Nephron (organoid): ENCODE results near the gene JAG1.

Experiments
- H3K27ac Mint-ChIP-seq, 3 experiments: 2 replicates each; pipeline ENCODE4 v1.8.0; 2020; ENCODE audit warnings: mixed read lengths in 3 of 3, mild to moderate bottlenecking in 2 of 3, moderate library complexity in 1 of 3
- H3K27me3 Mint-ChIP-seq: 2 replicates; pipeline ENCODE4 v1.8.0; 2021; ENCODE audit warnings: low read depth, mild to moderate bottlenecking, moderate library complexity, mixed read lengths
- H3K36me3 Mint-ChIP-seq: 2 replicates; pipeline ENCODE4 v1.8.0; 2020; ENCODE audit warnings: low read depth, mixed read lengths
- H3K4me1 Mint-ChIP-seq: 2 replicates; pipeline ENCODE4 v1.8.0; 2020; ENCODE audit warnings: mixed read lengths
- H3K4me3 Mint-ChIP-seq, 3 experiments: 2 replicates each; pipeline ENCODE4 v1.8.0; 2020; ENCODE audit warnings: mild to moderate bottlenecking in 3 of 3, mixed read lengths in 3 of 3, moderate library complexity in 2 of 3
- H3K9me3 Mint-ChIP-seq: 2 replicates; pipeline ENCODE4 v1.8.0; 2020; ENCODE audit warnings: mixed read lengths
- TF ChIP-seq, protein P1 (sequence below), 3 experiments: fragments of 200-600 bp; sonication (generic); IDR thresholded peaks; one replicate each; pipeline ENCODE4 v1.5.0; 2021; ENCODE audit warnings: antibody characterized with exemption in 3 of 3; ENCODE audit not compliant: unreplicated experiment in 3 of 3

The JAG1 gene

DNA sequence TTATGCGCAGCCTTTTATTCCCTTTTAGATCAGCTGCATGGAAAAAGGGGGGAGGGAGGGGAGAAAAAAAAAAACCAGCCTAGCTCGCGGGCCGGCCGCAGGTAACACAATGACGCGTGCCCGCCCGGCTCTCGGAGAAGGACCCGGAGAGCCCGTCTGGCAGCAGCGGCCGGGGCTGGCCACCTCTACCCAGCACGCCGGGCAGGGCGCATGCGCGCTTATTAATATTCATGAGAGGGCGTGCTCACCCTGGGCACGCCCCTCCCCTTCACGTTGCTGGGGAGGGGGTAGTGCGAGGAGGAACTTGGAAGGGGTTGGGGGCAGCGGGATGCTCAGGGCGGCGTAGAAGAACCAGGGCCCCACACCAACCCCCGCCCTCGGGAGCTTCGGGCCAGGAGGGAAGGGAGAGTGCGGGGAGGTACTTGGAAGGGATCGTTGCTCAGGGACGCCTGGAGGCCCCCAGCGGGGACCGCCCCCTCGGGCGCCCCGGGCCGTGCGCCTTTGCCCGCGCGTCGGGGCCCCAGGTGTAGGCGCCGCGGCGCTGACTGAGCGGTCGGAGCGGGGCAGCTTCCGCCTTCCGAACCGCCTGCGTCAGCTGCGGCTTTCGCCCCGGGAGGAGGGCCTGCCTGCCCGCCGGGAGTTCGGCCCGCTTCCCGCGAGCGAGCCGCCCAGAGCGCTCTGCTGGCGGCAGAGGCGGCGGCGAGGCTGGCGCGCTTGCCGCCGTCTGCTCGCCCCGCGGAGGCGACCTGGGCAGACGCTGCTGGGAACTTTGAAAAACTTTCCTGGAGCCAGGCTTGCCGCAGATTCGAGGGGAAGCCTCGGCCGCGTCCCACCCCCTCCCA, at the start of gene JAG1:
Gene JAG1, minus strand, starts transcription at position 158 of the 842 bp plus-strand sequence. CDS start 469 bp downstream, outside the sequence.
- Mint-ChIP-seq H3K4me1 (peaks cover 32% of the 10 kb centered on the region), H3K9me3 (no peaks in the 10 kb centered on the region), H3K4me3 (peak within 1 kb of the TSS; percentile 99 to 100 (median 100)), H3K36me3 (peaks cover 29% of the 10 kb centered on the region), H3K27me3 (peaks cover 9% of the 10 kb centered on the region), H3K27ac (peak within 1 kb of the TSS; percentile 96 to 99 (median 98))
- TF ChIP-seq, protein P1, sequence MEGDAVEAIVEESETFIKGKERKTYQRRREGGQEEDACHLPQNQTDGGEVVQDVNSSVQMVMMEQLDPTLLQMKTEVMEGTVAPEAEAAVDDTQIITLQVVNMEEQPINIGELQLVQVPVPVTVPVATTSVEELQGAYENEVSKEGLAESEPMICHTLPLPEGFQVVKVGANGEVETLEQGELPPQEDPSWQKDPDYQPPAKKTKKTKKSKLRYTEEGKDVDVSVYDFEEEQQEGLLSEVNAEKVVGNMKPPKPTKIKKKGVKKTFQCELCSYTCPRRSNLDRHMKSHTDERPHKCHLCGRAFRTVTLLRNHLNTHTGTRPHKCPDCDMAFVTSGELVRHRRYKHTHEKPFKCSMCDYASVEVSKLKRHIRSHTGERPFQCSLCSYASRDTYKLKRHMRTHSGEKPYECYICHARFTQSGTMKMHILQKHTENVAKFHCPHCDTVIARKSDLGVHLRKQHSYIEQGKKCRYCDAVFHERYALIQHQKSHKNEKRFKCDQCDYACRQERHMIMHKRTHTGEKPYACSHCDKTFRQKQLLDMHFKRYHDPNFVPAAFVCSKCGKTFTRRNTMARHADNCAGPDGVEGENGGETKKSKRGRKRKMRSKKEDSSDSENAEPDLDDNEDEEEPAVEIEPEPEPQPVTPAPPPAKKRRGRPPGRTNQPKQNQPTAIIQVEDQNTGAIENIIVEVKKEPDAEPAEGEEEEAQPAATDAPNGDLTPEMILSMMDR (IDR thresholded peaks at IDR 0.05; ENCODE audit: unreplicated experiment in 3 of 3), result no peak

DNA sequence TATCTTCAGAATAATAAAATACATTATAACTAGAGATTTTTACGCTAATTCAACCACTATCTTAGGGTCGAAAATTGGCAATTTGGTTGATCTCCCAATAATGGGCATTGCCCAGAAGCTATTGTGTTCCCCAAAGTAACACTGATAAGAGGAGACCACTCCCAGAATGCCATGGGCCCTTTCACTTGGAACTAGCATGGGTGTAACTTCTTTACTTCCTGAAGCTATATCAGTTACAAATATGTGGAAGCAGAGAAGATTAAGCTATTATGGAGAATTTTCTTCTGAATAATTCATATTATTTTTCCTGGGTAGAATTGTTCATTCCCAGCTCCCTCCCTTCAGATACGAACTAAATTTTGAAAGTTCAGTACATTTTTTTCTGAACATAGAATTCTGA, 48.2 kb upstream of the JAG1 start:
- Mint-ChIP-seq H3K36me3 (no peaks in the 10 kb centered on the region), H3K27ac (no peak overlapping the region), H3K27me3 (peaks cover 19% of the 10 kb centered on the region), H3K4me3 (no peak overlapping the region), H3K9me3 (no peaks in the 10 kb centered on the region), H3K4me1 (peaks cover 33% of the 10 kb centered on the region)
- TF ChIP-seq, protein P1 (IDR thresholded peaks at IDR 0.05; ENCODE audit: unreplicated experiment in 3 of 3), result no peak

DNA sequence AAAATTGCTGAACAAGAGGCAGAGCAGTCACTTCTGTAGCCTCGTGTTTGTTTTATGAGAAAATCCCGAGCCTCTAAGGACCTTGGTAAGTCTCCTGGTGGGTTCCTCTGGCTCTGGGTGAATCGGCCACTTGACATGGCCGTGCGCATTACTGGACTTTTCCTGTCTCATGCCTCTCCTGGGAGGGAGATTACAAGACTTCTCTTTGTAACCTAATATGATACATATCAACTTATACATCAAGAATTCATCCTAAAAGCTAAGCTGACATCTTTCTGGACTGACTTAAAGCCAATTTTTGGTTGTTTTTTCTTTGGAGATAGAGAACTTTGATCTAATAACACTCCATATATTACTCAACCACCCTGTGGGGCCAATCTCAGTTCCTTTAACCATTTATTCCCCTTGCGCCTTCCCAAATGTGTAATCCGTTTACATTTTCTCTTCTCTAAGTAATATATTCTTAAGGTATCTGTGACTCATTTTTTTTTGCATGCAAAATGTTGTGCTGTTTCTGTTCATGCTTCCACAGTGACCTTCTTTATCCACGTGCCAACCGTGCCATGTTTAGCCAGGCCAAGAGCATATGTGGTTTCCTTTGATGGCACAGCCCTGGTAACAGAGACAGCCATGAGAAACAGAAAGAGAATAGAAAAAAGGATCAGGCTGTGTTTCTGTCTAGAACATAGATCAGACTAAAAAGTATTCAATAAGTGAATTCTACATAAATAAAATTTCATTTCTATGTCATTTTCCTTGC, 47.5 kb upstream of the JAG1 start:
- Mint-ChIP-seq H3K4me3 (no peak overlapping the region), H3K4me1 (peaks cover 40% of the 10 kb centered on the region), H3K9me3 (no peaks in the 10 kb centered on the region), H3K36me3 (no peaks in the 10 kb centered on the region), H3K27me3 (peaks cover 19% of the 10 kb centered on the region), H3K27ac (peak overlapping the region; percentile 3 to 68 (median 42))
- TF ChIP-seq, protein P1 (IDR thresholded peaks at IDR 0.05; ENCODE audit: unreplicated experiment in 3 of 3), result no peak

DNA sequence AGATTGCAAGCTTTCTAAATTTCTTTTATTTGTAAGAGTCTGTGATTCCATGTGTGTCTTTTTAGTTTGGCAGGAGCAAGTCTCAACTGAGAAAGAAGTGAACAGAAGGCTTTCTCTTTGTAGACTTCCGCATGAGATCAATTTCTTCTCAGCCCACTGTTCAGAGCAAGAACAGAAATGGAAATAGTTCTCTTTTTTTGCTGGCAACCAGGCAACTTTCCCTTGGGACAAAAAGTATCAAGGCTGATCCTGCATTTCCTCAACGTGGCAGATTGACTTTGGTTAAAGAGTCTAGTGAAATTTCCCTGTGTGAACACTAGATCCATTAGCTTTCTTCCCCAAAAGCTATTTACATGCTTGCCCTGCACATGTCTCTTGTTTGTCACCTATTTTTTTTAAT, 46.8 kb upstream of the JAG1 start:
- Mint-ChIP-seq H3K4me3 (no peak overlapping the region), H3K9me3 (no peaks in the 10 kb centered on the region), H3K4me1 (peaks cover 45% of the 10 kb centered on the region), H3K27me3 (peaks cover 12% of the 10 kb centered on the region), H3K36me3 (no peaks in the 10 kb centered on the region), H3K27ac (peak overlapping the region; percentile 3 to 68 (median 42))
- TF ChIP-seq, protein P1 (IDR thresholded peaks at IDR 0.05; ENCODE audit: unreplicated experiment in 3 of 3), result no peak

DNA sequence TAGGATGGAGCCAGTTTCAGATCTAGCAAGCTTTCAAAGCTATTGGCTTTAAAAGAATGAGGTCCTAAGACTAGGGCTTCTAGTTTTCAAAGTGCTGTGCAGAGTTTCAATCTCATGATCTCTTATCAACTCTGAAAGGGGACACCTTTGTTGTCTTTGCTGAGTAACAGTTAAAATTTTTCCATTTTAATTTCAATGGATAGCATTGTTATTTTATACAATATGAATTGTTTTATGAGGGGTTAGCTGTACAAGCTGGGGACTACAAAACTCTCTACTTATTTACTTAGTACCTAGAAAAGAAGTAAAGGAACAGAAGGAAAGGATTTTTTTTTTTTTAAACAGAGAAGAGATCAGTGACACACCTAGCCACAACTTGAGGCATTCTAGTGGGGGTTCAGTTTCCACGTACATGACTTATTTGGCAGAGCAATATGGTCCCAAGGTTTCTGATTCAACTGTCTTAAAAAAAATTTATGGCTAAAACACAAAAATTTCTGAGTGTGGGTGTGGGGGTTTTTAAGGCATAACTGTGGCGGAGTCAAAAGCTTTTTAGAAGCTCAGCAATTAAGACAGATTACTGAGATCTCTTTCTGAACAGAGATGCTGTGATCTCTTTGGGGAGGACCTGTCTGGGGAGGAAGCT, 46.1 kb upstream of the JAG1 start:
- H3K27me3 Mint-ChIP-seq, result peaks cover 9% of the 10 kb centered on the region
- no peaks in the 10 kb centered on the region for H3K36me3 Mint-ChIP-seq
- peak overlapping the region in 2 of 3 experiments; percentile 3 to 42 for H3K27ac Mint-ChIP-seq
- TF ChIP-seq, protein P1 (IDR thresholded peaks at IDR 0.05; ENCODE audit: unreplicated experiment in 3 of 3), result no peak
- H3K4me3 Mint-ChIP-seq, result no peak overlapping the region
- H3K4me1 Mint-ChIP-seq, result peaks cover 45% of the 10 kb centered on the region
- H3K9me3 Mint-ChIP-seq, result no peaks in the 10 kb centered on the region
